Activated T-cell treated with anti-CD3 and anti-CD28 coated beads for 24 hours (primary cell): ENCODE measurements around the gene ARHGAP24.

ENCODE experiments used
- DNase-seq: peaks from one replicate; pipeline ENCODE4 v3.0.0-alpha.2; 2020; ENCODE audit warnings: low read depth

ARHGAP24 gene

DNA sequence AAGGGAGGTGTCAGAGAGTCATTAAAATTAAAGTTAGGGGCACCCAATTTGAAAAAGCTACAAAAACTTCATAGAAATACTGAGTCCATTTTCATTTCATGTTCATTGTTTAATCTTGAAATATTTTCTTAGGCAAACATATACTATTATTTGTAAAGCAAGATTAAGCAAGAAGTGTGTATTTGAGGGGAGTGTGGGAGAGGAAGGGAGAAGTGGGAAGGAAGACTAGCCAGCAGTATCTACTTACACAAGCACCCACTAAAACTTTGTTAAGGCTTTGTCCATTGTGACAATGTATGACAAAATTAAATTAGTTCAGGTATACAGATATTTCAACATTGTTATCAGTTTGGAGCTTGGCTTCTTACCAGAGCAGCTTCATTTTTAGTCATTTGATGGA is 222.9 kb downstream of the ARHGAP24 start:
- no peak for DNase-seq

DNA sequence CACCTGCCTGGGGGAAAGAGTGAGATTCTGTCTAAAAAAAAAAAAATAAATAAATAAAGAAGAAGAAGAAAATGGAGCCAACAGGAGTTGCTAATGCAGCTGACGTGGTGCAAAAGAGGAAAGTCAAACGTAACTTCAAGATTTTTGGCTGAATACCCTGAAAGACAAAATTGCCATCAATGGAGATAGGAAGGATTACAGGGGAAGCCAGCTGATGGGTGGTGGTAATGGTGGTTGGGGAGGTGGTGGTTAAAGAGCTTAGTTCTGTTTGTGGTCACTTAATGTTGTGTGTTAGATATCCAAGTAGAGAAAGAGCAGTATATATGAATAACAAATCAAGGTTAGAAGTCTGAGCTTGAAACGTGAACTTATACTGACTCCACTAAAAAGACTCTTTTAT is 225.4 kb downstream of the ARHGAP24 start:
- no peak for DNase-seq

DNA sequence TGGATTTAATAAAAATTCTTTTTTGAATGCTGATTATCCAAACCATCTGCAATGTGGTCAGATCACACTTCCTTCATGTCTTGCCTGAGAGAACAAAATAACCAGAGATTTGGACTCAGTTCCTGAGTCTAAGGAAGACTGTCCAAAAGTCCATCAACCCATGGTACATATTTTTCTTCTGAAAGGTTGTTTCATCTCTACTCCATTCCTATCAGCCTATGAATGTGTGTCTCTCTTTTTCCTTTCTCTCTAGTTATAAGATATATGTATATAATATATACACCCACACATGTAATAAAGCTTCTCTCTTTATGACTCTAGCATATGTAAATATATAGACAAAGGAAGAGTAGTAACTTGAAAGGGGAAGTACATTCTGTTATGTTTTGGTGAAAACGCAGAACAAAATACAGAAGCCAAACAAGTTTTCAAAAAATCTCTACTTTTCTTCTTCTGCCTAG is 226.9 kb downstream of the ARHGAP24 start:
- DNase-seq = no peak

- DNase-seq = no peak
These were observed 228.1 kb downstream of the ARHGAP24 start for GRCh38 chr4:85703096-85703495.

GRCh38 chr4:85707611-85708010 is 232.7 kb downstream of the ARHGAP24 start:
- no peak for DNase-seq

- DNase-seq = no peak
These were observed 233.5 kb downstream of the ARHGAP24 start for GRCh38 chr4:85708468-85708867.

DNA sequence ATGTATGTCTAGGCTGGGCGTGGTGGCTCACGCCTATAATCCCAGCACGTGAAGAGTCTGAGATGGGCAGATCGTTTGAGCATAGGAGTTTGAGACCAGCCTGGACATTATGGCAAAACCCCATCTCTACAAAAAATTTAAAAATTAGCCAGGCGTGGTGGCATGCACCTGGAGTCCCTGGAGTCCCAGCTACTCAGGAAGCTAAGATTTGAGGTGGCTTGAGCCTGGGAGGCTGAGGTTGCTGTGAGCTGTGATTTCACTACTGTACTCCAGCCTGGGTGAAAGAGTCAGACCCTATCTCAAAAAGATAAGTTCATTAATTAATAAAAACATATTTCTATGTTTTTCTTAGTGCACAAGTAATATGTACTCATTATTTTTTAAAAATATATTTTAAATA is 238.1 kb downstream of the ARHGAP24 start:
- DNase-seq = no peak

DNA sequence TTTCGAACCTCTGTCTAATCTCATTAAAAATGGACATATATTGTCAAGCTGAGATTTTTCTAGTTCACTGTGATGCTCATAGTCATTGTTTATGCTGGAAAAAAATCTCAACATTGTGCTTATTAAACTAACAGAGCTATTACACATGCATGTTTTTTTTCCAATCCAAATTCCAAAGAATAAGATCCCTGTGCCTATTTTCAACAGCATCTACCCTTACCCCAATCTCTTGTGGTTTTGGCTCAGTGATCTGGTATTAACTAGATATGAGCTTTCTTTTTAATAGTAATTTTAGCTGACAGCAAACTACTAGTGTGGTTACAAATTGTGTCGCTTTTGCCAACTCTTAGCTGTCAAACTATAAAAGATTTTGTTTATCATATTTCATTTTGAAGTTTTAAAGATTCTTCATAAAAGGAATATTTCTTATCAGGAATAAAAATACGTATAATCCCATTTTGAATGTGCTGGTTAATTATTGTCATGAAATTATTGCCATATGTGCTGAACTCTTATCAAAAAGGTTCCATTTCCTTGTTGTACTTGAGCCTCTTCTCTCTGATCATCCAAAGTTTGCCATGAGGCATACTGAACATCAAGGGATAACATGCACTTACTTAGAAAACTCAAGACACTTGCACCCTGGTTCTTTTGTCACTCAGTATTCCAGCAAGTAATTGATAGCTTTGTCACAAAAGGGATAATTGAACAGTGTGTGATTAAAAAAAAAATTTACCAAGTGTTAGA is 241.2 kb downstream of the ARHGAP24 start:
- no peak for DNase-seq

- no peak for DNase-seq
These were observed 242.4 kb downstream of the ARHGAP24 start for GRCh38 chr4:85717351-85717750.

DNA sequence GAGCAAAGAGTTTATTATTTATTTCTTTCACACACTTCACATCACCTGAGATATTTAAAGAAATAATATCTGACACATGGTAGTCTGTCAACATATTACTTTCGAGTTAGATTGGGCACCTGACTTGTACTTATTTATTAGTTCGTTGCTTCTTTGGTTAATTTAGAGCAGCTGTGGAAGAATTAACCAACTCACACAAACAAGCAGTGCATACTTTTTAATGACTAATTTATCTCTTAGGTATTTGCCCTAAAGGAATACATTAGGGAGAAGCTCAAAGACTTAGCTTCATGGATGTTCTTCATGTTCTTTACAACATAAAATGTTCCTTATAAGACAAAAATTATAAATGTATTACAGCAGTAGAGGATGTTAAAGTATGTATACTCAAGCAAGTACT is 242.9 kb downstream of the ARHGAP24 start:
- no peak for DNase-seq

DNA sequence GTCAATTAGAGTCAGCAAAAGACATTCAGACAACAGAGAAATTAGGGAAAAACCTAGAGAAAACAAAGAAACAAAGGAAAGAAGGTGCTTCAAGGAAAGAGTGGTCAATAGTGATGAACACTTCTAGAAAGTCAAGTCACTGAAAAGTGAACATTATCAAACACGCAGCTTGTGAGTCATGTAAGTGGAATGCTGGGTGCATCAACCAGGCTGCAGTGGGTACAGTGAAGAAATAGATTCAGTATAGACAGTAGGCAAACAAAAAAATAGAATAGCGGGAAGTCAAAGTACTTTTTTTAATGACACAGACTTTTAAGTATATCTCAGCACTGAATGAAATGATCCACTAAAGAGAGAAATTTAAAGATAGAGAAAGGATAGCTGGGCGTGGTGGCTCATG is 245.8 kb downstream of the ARHGAP24 start:
- no peak for DNase-seq

- no peak for DNase-seq
These were observed 247.5 kb downstream of the ARHGAP24 start for GRCh38 chr4:85722401-85722800.

DNA sequence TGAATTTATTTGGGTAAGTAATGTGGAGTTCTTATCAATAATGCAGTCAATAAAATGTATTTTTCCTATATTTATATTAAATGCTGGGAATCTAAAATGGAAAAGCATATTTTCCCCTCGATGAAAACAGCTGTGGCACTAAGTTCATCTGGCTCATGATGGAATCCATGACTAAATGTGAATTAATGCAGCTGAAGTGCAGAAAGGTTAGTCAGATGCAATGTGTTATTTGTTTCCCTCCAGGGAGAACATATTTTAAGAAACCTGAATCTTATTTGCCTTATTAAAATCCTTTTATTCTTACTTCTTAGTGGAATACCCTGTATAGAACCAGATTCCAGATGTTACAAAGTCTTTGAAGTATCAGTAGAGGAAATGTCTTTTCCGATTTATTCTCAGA is 247.9 kb downstream of the ARHGAP24 start:
- DNase-seq = no peak

DNA sequence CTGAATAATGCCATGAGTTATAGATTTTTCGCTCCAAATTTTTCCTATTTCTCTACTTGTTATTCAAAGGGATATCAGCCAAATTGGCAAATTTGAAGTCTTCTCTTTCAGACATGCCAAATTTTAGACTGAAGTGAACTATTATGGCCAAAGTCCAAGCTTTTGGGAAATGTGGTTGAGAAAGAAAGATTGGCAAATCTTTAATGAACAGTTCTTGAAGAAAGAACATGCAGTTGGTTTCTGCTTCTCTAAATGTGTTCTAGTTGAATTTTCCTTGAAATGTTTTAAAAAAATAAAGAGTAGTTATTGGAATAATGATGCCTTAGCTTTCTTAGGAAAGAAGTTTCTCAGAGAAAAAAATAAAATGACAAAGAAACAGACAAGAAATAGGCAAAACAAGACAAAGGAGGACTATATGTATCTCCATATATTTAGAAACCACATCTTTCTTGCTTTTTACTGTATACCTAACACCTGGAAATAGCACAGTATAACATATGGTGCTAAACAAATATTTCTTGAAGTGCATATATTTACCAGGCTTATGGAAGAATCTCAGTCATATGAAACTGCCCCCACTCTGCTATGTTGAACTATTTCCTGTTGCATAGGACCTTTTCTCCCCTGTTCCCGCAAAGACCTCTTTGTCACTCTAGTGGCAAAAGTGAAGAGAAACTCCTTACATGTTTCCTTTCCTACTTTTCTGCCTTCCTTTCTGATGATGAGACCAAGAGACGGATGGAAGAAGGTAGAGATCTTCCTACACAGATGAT is 250.0 kb downstream of the ARHGAP24 start:
- no peak for DNase-seq

DNA sequence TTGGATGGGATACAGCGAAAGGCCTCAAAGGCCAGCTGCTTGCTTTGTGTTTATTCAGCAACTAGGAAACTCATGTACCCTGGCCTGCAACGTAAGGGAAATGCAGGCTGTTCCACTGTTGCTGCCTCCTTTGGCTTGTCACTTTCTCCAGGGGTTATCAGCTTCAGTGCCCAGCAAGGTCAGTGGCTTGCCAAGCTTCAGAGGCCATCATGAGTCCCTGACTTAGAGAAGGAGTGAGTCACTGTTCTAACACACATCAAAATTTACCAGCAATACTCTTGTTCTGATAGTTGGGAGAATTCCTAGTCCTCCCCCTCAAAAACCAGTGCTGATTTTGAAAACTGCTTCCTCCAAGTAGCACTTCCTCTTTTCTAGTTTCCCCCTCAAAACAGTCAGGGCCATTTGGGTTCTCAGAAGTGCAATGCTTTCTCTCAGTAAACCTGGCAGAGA is 250.8 kb downstream of the ARHGAP24 start:
- DNase-seq = no peak

DNA sequence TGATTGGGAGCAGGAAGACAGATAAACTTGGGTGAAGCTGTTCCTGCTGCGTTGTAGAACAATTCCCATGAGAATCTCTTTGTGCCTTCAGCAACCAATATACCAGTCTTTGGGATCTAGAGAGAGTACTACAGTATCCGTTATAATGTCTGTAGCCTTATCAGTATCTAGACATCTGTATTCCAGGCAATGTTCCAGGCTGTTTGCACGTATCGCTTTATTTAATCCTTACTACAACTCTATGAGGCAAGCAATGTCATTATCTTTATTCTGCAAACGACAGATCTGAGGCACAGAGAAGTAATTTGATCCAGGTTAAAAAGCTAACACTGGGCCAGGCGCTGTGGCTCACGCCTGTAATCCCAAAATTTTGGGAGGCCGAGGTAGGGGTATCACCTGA is 251.6 kb downstream of the ARHGAP24 start:
- DNase-seq = no peak

GRCh38 chr4:85728464-85728863 is 253.5 kb downstream of the ARHGAP24 start:
- DNase-seq = no peak

GRCh38 chr4:85732124-85732523 is 257.2 kb downstream of the ARHGAP24 start:
- DNase-seq = no peak

DNA sequence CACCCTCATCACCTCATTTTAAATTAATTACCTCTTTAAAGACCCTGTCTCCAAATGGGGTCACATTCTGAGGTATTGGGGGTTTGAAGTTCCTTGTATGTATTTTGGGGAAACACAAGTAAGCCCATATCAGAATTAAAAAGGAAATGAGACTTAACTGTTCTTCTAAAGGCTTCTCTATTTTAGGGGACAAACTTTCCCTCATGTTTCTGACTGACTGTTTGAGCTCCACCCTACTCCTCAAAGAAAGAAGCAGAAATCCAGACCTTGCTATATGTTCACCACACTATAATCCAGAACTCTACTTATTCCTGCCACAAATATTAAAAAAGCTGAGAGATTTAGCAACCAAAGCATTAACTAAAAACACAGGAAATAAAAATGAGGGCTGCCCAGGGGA is 258.8 kb downstream of the ARHGAP24 start:
- DNase-seq = no peak

DNA sequence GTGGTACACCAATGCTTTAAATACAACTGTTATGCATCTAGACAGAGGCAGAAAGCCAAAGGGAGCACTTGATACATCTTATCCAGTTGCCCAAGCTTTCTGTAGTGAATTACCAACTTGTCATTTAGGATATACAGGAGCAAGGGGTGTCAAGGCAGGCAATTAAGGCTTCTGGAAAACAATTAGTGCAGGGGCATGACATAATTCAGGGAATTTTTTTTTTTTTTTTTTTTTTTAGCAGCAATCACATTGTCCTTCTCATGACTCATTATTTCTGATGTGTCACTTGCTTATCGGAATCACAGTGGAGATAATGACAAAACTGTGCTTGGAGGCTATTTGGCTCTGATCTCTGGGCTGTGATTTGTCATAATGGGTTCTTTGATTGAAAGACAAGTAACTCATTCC is 259.5 kb downstream of the ARHGAP24 start:
- DNase-seq = no peak

- no peak for DNase-seq
These were observed 261.6 kb downstream of the ARHGAP24 start for GRCh38 chr4:85736571-85736970.

- no peak for DNase-seq
These were observed 262.3 kb downstream of the ARHGAP24 start for GRCh38 chr4:85737254-85737653.

DNA sequence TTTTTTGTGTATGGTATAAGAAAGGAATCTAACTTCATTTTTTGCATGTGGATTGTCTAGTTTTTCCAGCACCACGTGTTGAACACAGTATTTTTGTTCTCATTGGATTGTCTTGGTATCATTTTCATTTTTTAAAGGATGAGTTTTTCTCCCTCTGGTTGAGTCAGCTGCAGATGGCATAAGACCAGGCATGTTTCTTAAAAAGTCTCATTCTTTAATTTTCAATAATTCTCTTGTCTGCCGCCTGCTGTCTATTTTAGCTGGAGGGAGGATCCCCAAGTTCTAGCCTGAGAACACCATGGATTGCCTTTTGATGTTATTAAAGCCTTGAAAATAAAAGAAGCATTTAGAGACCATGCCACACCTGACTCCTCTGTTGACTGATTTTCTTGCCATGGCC is 263.8 kb downstream of the ARHGAP24 start:
- no peak for DNase-seq
